Measurements from ENCODE around the gene HIVEP2.

The HIVEP2 gene

DNA sequence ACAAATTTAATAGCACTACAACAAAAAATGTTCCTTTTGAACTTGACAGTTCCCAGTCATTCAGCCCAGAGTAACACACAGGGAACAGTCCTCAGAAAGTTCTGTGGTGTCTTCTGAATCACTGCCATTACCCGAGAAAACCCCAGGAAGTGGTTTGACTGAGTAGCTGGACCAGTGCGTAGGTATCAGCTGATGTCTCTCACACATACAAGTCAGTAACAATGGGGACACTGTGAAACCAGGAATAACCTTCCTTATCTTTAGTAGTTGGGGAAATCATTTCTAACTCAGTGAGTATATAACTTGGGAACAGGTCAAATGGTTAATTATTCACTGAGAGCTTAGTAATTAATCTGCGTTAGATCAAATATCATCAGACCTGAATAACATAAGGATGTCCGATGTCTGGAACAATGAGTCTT lies 73.1 kb downstream of the HIVEP2 start:
- Histone ChIP-seq H3K9ac (ENCODE audit: low read length) (no peak overlapping the region), H3K36me3 (ENCODE audit: insufficient read depth, low read length) (no peaks in the 10 kb centered on the region), H3K27me3 (ENCODE audit: control insufficient read depth in 1 of 2, insufficient read depth in 2 of 2, low read length in 2 of 2) (no peaks in the 10 kb centered on the region), H3K4me1 (ENCODE audit: insufficient read depth, low read length) (peaks cover 12% of the 10 kb centered on the region), H3K4me3 (ENCODE audit: low read depth in 1 of 2, low read length in 2 of 2) (no peak overlapping the region), H3K27ac (ENCODE audit: low read depth, low read length) (no peak overlapping the region), H3K9me3 (ENCODE audit: low read length) (no peaks in the 10 kb centered on the region)

DNA sequence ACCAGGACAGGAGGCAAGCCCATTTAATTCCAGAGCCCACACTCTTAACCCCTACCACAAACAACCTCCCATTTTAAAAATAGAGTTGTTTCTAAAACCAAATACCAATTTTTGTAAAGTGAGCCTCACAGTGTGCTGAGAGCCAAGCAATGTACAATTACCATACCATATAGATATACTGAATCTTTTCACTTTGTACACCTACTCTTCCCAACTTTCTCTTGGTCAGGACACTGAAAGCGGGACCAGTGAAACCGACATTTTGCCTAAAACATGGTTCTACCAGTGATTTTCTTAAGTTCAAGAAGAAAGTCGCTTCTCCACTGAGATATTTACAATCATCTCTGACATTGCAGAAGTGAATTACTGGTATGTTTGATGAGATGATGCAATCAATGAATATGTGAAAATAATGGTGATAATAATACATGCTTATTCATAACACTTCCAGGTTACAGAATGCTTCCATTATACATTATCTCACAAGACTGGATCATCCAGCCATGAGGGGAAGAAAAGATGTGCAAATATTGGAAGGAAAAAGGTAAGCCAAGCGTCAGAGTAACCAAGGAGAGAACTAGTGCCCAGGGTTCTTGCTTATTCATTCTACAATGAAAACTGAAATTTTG lies 74.1 kb downstream of the HIVEP2 start:
- H3K27ac ChIP-seq (ENCODE audit: low read depth, low read length) = no peak overlapping the region
- no peaks in the 10 kb centered on the region for H3K36me3 ChIP-seq (ENCODE audit: insufficient read depth, low read length)
- H3K4me1 ChIP-seq (ENCODE audit: insufficient read depth, low read length) = peaks cover 14% of the 10 kb centered on the region

DNA sequence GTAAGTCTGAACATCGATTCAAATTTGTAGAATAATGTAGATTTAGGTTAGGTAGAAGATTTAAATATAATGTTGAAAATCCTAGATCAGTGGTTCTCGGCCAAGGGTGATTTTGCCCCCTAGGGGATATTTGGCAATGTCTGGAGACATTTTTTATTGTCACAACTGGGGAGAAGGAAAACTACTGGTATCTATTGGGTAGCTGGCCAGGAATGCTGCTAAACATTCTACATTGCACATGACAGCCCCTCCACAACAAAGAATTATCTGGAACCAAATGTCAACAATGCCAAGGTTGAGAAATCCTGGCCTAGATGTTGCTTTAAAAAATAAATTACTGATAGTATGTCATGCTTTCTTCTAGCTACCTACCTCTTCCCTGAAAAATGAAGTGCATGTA lies 76.1 kb downstream of the HIVEP2 start:
- no peak overlapping the region for H3K27ac ChIP-seq (ENCODE audit: low read depth, low read length)

More for the DNA sequence above, 74.1 kb downstream of the HIVEP2 start:
- no peaks in the 10 kb centered on the region for H3K9me3 ChIP-seq (ENCODE audit: low read length)
- no peak overlapping the region for H3K4me3 ChIP-seq (ENCODE audit: low read depth in 1 of 2, low read length in 2 of 2)
- no peaks in the 10 kb centered on the region for H3K27me3 ChIP-seq (ENCODE audit: control insufficient read depth in 1 of 2, insufficient read depth in 2 of 2, low read length in 2 of 2)
- H3K9ac ChIP-seq (ENCODE audit: low read length) = no peak overlapping the region

DNA sequence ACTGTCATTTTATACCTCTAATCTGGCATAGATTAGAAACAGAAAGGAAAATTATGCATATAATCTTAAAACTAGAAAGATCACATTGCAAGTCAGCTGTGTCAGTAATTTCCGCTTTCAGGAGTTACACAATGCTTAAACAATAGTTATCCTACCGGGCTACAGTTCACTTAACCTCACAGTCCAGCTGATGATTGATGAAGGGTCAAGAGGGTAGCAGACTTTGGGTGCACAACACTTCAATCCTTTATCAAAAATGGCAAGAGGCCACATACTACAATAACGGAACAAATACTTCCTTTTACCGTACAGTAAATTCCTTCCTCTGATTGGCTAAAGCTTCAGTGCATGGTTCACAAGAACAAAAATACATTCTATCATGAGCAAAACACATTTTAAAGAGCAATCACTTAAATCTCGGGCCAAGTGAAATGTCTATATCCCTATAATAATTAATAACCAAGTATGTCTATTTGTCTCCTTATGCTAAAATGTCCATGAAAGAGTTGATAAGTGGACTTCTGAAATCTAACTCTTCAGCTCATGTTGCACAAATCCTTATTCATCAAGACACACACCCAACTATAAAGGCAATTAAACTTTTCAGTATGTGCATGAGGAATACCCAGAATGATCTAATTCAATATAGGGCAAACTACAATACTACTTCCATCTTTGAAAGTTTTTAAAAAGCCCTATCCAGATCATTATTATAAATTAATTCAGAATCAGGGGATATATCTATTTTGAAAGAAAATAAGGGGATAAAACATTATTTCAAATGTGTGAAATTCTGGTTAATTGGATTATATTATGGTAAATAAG lies 76.8 kb downstream of the HIVEP2 start:
- Histone ChIP-seq H3K9ac (ENCODE audit: low read length) (no peak overlapping the region), H3K9me3 (ENCODE audit: low read length) (no peaks in the 10 kb centered on the region), H3K4me3 (ENCODE audit: low read depth in 1 of 2, low read length in 2 of 2) (no peak overlapping the region), H3K36me3 (ENCODE audit: insufficient read depth, low read length) (no peaks in the 10 kb centered on the region), H3K27ac (ENCODE audit: low read depth, low read length) (no peak overlapping the region), H3K4me1 (ENCODE audit: insufficient read depth, low read length) (peaks cover 18% of the 10 kb centered on the region), H3K27me3 (ENCODE audit: control insufficient read depth in 1 of 2, insufficient read depth in 2 of 2, low read length in 2 of 2) (no peaks in the 10 kb centered on the region)

More for the DNA sequence above, 76.1 kb downstream of the HIVEP2 start:
- Histone ChIP-seq H3K4me3 (ENCODE audit: low read depth in 1 of 2, low read length in 2 of 2) (no peak overlapping the region), H3K4me1 (ENCODE audit: insufficient read depth, low read length) (peaks cover 18% of the 10 kb centered on the region), H3K9ac (ENCODE audit: low read length) (no peak overlapping the region), H3K36me3 (ENCODE audit: insufficient read depth, low read length) (no peaks in the 10 kb centered on the region), H3K27me3 (ENCODE audit: control insufficient read depth in 1 of 2, insufficient read depth in 2 of 2, low read length in 2 of 2) (no peaks in the 10 kb centered on the region), H3K9me3 (ENCODE audit: low read length) (no peaks in the 10 kb centered on the region)

DNA sequence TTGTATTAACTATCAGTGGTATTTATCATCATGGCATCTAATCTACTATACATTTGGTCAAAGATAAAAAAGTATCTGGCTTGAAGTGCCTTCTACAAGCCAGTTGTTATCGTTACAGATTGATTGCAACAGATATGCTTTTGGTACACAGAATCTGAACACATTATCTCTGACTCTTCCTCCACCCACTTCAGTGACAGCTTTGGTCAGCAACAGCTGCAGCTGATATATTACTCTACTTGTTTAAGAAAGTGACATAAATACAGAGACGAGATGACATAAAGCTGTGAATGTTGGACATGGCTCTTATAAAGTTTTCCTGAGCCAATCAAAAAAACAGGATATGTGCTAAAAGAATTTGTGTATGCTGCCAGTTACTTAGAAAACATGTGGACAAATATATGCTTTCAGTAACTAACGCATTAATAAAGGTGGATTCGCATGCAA lies 77.6 kb downstream of the HIVEP2 start:
- Histone ChIP-seq H3K9me3 (ENCODE audit: low read length) (no peaks in the 10 kb centered on the region), H3K27me3 (ENCODE audit: control insufficient read depth in 1 of 2, insufficient read depth in 2 of 2, low read length in 2 of 2) (no peaks in the 10 kb centered on the region), H3K27ac (ENCODE audit: low read depth, low read length) (no peak overlapping the region), H3K4me3 (ENCODE audit: low read depth in 1 of 2, low read length in 2 of 2) (no peak overlapping the region), H3K36me3 (ENCODE audit: insufficient read depth, low read length) (no peaks in the 10 kb centered on the region), H3K4me1 (ENCODE audit: insufficient read depth, low read length) (peaks cover 15% of the 10 kb centered on the region), H3K9ac (ENCODE audit: low read length) (no peak overlapping the region)

DNA sequence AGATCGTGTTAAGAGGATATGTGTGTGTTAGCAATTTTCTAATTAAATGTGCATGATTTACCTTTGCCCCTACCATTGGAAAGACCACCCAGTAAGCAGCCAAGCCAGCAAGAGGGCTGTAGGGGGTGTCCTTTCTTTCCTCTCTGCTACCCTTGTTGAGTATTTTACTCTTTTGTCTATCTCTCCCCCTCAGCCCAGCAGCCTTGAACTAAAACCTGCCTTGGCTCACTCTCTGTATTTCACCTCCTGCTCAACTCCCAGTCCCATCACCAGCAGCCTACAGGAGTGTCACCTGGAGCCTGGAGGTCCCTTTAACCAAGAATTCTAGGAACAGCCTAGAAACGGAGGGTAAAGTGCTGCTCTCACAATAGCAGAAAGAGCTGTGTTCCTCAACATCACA lies 81.0 kb downstream of the HIVEP2 start:
- Histone ChIP-seq H3K4me3 (ENCODE audit: low read depth in 1 of 2, low read length in 2 of 2) (no peak overlapping the region), H3K9me3 (ENCODE audit: low read length) (no peaks in the 10 kb centered on the region), H3K4me1 (ENCODE audit: insufficient read depth, low read length) (peaks cover 23% of the 10 kb centered on the region), H3K36me3 (ENCODE audit: insufficient read depth, low read length) (no peaks in the 10 kb centered on the region), H3K27ac (ENCODE audit: low read depth, low read length) (no peak overlapping the region), H3K27me3 (ENCODE audit: control insufficient read depth in 1 of 2, insufficient read depth in 2 of 2, low read length in 2 of 2) (no peaks in the 10 kb centered on the region), H3K9ac (ENCODE audit: low read length) (no peak overlapping the region)

DNA sequence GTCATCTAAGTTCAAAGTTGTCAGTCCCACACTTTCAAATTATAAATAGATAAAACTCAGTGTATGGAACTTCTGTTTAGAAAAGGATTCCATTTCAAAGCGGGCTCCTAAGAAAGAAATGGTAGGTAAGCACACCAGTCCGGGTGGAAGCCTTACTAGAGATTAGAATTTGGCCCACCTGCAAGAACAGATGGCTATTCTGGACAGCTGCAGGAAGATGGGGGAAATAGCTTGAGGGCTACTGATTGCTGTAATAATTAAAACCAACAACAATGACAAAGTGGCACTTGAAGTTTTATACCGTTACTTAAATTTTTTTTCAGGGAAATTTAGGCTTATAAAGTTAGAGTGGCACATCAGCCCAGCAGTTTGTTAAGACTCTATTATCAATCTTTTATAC lies 83.3 kb downstream of the HIVEP2 start:
- no peak overlapping the region for H3K27ac ChIP-seq (ENCODE audit: low read depth, low read length)
- H3K4me3 ChIP-seq (ENCODE audit: low read depth in 1 of 2, low read length in 2 of 2) = no peak overlapping the region
- no peaks in the 10 kb centered on the region for H3K36me3 ChIP-seq (ENCODE audit: insufficient read depth, low read length)
- H3K9ac ChIP-seq (ENCODE audit: low read length) = no peak overlapping the region
- no peaks in the 10 kb centered on the region for H3K9me3 ChIP-seq (ENCODE audit: low read length)
- H3K4me1 ChIP-seq (ENCODE audit: insufficient read depth, low read length) = peaks cover 14% of the 10 kb centered on the region
- H3K27me3 ChIP-seq (ENCODE audit: control insufficient read depth in 1 of 2, insufficient read depth in 2 of 2, low read length in 2 of 2) = no peaks in the 10 kb centered on the region

DNA sequence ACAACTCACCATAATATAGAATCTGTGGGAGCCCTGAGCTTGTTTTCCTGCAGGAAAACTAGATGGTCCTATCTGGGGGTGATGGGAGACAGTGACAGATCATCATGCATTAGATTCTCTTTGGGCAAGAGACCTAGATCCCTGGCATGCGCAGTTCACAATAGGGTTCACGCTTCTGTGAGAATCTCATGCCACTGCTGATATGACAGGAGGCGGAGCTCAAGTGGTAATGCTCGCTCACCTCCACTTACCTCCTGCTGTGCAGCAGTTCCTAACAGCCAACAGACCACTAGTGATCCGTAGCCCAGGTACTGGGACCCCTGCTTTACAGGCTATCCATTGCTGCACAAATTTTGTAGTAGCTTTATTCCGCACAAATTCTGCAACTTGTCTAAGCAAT lies 84.5 kb downstream of the HIVEP2 start:
- H3K27me3 ChIP-seq (ENCODE audit: control insufficient read depth in 1 of 2, insufficient read depth in 2 of 2, low read length in 2 of 2) = no peaks in the 10 kb centered on the region
- H3K36me3 ChIP-seq (ENCODE audit: insufficient read depth, low read length) = no peaks in the 10 kb centered on the region
- H3K27ac ChIP-seq (ENCODE audit: low read depth, low read length) = no peak overlapping the region
- no peaks in the 10 kb centered on the region for H3K9me3 ChIP-seq (ENCODE audit: low read length)
- H3K9ac ChIP-seq (ENCODE audit: low read length) = no peak overlapping the region
- no peak overlapping the region for H3K4me3 ChIP-seq (ENCODE audit: low read depth in 1 of 2, low read length in 2 of 2)
- H3K4me1 ChIP-seq (ENCODE audit: insufficient read depth, low read length) = peaks cover 8% of the 10 kb centered on the region

DNA sequence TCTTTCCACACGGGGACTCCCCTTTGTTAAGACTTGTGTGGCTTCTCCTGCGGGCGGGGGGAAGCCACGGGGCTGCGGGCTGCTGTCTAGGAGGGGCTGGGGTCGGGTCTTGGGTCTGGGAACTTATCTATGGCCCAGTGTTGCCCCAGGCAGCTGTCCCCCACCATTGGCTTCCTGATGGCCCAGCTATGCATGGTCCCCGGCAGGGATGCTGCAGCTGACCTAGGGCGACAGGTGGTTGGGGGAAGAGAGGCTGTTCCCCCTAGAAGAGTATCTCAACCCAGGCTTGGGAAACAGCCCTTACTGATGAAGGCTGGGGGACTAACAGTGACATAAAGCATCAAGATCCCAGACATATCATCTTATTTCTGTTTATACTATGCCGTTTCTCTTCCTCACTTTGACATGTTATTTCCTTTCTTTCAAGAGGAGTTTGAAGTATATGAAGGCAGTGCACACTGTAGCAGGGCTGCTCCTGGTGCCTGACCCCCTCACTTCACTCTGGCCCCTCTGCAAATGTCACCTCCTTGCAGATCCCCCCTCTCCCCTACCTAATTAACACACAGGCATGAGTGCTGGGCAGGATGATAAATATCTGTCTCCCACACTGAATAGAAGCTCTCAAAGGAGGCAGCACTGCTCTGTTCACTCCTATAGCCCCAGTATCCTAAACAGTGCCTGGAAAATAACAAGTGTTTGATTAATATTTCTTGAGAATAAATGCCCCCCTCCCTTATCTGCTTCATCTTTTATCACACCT lies 87.0 kb downstream of the HIVEP2 start:
- Histone ChIP-seq H3K27me3 (ENCODE audit: control insufficient read depth in 1 of 2, insufficient read depth in 2 of 2, low read length in 2 of 2) (no peaks in the 10 kb centered on the region), H3K27ac (ENCODE audit: low read depth, low read length) (no peak overlapping the region), H3K9ac (ENCODE audit: low read length) (no peak overlapping the region), H3K4me1 (ENCODE audit: insufficient read depth, low read length) (peaks cover 8% of the 10 kb centered on the region), H3K9me3 (ENCODE audit: low read length) (no peaks in the 10 kb centered on the region), H3K4me3 (ENCODE audit: low read depth in 1 of 2, low read length in 2 of 2) (no peak overlapping the region), H3K36me3 (ENCODE audit: insufficient read depth, low read length) (no peaks in the 10 kb centered on the region)

DNA sequence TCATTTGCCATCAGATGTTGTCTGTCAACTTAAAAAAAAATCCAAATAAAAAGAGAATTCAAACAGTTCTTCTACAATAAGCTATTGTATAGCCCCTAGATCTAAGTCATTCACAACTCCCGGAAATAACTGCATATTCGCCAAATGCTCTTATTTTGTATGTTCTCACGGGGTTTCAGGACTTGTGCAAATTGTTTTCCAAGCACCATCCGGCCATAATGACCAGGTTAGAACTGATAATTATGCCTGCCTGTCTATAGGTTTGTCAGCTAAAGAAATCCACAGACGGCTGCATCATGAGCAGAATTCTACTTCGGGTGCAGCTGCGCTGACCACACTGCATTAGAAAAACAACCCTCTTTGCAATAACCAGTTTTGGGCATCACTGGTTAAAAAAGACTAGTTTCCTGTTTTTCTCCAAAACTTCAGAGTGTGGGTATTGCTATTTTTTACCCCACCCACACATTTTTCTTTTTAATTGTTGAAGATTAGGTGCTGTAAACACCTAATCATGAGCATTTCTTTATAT lies 87.7 kb downstream of the HIVEP2 start:
- no peaks in the 10 kb centered on the region for H3K36me3 ChIP-seq (ENCODE audit: insufficient read depth, low read length)
- H3K27ac ChIP-seq (ENCODE audit: low read depth, low read length) = no peak overlapping the region
- H3K4me1 ChIP-seq (ENCODE audit: insufficient read depth, low read length) = peaks cover 8% of the 10 kb centered on the region
- no peaks in the 10 kb centered on the region for H3K9me3 ChIP-seq (ENCODE audit: low read length)
- no peak overlapping the region for H3K9ac ChIP-seq (ENCODE audit: low read length)
- no peak overlapping the region for H3K4me3 ChIP-seq (ENCODE audit: low read depth in 1 of 2, low read length in 2 of 2)
- H3K27me3 ChIP-seq (ENCODE audit: control insufficient read depth in 1 of 2, insufficient read depth in 2 of 2, low read length in 2 of 2) = no peaks in the 10 kb centered on the region

DNA sequence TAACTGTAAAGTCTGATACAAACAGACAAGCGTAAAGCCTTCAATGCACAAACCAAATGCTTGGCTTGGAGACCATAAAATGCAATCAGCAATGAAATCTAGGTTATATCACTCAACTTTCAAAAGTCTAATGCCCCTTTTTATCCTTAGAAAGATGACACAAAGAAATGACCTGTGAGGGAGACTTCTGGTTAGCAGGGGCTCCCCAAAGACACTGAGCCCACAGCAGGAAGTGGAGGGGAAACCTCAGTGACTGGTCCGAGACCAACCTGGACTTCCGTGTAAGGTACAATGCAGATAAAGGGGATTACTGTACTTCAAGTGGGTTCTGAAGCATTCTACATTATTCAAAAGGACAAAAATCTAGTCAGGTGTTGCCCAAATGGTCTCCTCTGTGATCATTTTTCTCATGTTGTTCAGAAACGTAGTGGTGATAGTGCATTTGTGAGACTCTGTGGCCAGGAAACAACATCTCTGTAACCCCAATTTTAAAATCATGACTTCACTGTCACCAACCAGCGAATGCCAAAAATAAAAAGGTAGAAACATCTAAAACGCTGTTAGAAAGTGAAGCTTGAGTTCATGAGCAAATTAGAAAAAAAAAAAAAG lies 88.2 kb downstream of the HIVEP2 start:
- H3K9ac ChIP-seq (ENCODE audit: low read length) = no peak overlapping the region
- H3K9me3 ChIP-seq (ENCODE audit: low read length) = no peaks in the 10 kb centered on the region
- no peaks in the 10 kb centered on the region for H3K27me3 ChIP-seq (ENCODE audit: control insufficient read depth in 1 of 2, insufficient read depth in 2 of 2, low read length in 2 of 2)
- no peaks in the 10 kb centered on the region for H3K36me3 ChIP-seq (ENCODE audit: insufficient read depth, low read length)
- peaks cover 8% of the 10 kb centered on the region for H3K4me1 ChIP-seq (ENCODE audit: insufficient read depth, low read length)
- H3K27ac ChIP-seq (ENCODE audit: low read depth, low read length) = no peak overlapping the region
- no peak overlapping the region for H3K4me3 ChIP-seq (ENCODE audit: low read depth in 1 of 2, low read length in 2 of 2)

All from muscle layer of colon (tissue), 2 donors.